NCI-H2227 treated with DMSO at 0.1 percent for 48 hours (cell line): ENCODE results near the gene IL1RN.

Experiments
- DNase-seq: peaks from one replicate; lab custom pipeline; 2025; lab: John Stamatoyannopoulos, UW

The IL1RN gene

DNA sequence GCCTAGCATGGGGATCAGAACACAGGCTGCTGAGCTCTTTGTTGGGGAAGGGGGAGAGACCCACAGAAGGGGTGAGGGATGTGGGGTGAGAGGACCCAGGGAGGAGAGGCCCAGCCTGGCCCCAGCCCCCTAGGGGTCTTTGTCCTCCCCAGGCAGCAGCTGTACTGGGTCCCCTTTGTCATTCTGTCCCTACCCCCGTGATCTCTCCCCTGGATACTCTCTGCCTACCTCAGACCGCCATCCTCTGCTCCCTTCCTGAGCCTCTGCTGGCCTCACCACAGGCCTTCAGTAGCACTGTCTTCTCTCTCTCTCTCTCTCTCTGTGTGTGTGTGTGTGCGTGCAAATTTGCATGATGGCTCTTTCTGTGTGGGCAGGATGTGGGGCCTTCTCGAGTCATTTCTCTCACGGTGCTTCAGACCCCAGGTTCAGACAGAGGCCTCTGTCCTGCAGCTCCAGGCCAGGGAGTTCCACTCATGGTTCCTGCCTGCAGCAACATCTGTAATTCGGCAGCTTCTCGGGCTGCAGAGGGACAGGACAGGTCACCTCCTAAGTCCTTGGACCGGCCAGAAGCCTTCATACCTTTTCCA lies 47.7 kb downstream of the IL1RN start:
- no peak for DNase-seq

DNA sequence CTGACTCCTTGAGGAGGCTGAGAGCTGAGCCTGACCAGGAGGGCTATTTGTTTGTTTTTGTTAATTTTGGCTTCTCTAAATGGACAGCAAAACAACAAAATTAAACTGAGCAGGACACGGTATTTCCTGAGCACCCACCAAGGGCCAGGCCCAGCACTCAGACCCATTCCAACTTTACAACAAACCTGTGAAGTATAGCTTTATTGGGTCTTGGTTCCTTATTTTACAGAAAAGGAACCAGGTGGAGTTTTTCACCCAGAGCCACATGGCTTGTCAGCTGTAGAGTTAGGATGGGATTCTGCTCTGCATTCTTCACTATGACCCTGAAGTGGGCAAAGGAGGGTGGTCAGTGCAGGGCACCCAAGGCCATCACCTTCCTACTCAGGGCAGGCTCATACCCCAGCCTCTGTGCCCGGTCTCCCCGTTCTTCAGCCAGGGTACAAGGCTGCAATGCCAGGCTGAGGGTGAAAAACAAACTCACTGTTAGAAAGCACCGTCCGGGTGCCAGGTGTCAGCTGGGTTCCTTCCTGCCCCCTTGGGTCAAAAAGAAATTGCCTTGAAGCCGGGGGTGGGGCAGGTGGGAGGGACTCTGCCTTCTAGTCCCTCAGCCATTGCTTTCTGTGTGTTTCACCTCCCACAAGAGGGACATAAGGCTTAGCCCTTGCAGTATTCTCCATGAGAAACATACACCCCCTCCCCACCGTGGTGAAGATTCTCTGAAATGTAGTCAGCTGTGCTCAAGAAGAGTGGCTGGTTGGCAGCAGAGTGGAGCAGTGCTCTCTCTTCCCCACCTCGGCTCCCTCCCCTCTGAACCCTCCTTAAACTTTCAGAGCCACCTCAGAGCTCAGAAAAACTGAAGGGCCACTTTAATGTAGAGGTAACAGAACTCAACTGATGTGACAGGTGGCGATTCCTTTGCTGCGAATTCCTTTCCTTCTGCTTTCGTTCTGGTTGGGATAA lies 48.6 kb downstream of the IL1RN start:
- DNase-seq, result no peak

DNA sequence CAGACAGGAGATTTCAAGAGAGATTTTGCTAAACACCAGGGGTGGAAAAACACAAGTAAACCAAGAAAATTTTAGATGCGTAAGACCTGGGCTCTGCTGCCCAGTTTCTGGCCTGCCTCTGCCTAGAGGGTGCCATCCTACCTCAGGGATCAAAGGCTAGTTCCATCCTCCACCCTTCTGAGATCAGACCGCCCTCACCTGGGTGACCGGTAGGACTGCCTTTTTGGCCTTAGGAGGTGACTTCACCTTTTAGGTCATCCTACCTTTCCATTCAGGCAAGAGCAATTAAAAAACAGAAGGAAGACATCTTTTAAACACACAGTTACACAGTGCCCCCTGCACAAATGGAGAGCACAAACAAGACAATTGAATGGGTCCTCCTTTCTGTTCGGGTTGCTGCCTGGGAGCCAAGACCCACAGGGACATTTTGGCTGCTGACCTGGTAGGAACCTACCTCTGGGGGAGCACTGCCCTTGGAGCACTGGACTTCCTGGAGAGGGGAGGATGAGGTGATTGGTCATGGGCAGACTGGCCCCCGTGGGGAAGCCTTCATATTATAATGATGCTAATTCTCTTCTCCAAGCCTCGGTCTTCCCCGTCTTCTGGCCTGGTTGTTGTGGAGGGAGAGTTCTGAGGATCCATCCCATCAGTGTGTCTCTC lies 49.4 kb downstream of the IL1RN start:
- no peak for DNase-seq

DNA sequence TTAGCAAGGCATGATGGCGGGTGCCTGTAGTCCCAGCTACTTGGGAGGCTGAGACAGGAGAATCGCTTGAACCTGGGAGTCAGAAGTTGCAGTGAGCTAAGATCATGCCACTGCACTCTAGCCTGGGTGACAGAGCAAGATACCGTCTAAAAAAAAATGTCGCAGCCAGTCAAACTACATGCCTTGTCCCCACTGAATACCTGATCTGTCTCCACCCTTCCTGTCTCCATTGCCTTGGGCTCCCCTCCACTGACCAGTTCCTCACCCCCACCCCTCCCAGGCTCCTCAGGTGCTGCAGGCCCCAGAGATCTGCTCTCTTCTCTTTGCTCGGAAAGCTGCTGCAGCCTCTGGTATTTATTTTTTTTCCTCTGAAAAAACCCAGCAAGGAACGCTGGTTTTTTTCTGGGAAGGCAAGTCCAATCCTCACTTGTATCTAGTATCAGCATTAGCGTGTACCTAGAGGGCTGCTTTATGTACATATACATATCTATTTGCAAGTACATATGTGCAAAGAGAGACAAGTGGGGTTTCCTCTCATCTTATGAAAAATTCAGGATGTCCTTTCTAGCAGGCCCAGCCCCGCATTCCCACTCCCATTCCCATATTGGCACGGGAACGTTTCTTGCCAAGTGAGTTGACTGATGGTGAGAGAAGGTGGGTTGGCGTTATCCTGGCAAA lies 50.8 kb downstream of the IL1RN start:
- DNase-seq, result no peak

DNA sequence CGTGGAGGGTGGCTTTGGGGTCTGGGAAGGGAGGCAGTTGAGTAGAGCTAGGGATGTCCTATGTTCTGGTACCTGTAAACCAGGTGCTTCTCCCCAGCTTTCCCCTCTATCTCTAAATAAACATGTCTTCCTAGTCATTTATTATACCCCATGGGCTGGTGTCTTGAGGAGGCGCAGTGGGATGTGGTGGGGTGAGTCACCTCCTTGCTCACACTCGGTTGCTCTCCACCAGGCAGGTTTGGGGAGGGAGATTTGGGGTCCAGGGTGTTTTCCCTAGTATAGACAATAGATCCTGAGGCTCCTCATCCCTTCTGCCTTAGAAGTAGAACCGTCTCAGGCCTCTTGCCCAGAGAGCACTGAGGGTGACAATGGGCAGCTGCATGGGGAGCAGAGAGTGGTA lies 51.5 kb downstream of the IL1RN start:
- DNase-seq, result no peak

DNA sequence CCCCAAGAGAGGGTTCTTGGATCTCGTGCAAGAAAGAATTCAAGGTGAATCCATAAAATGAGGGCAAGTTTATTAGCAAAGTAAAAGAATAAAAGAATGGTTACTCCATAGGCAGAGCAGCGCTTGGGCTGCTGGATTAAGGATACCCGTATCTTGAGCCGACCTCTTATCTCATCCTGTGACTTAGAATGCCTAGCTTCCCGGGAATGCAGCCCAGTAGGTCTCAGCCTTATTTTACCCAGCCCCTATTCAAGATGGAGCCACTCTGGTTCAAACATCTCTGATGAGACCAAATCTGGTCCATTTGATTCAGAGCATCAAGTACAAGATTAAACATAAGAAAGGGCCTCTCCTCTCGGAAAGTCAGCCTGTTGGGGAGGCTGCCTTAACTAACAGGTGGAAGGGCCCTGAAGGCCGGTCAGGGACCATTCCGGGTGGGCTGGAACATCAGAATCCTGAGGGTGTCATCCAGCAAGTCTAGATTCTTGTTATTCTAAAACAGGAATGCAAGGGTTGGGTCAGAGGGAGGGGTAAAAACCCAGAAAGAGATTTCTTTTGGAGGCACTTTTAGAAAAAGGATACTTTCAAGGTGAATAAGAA lies 52.1 kb downstream of the IL1RN start:
- DNase-seq, result no peak

DNA sequence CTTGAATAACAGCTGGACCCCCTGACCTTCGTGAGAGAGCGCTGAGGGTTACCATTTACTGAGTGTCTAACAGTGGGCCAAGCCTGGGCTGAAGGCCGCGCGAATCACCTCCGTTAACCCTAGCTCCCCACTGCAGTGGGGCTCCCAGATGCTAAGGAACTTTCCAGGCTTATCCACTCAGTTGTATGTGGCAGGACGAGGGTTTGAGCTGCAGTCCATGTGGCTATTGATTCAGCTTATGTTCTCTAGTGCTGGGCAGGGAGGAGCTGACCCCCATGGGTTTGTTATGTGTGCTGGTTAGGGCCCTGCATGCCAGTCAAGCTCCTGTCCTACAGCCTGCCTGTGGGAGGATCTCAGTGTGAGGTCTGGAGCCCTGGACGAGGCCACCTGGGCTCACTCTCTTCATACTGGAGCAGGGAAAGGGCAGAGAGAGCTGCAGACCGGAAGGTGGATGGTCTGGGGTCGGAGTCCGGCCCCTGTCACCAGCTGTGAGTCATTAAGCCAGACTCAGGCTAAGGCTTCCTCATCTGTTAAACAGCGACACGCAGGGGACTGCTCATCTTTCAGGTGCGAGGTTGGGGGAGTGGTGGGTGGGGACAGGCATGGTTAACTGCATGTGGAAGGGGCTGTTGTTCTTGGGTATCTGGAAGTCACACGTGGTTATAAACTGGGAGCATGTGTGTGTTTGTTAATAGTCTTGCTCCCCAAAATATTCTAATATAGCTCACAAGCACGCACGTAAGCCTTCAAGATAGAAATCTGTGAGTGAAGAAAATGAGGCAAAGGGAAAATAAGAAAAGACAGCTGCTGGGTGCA lies 52.9 kb downstream of the IL1RN start:
- no peak for DNase-seq

DNA sequence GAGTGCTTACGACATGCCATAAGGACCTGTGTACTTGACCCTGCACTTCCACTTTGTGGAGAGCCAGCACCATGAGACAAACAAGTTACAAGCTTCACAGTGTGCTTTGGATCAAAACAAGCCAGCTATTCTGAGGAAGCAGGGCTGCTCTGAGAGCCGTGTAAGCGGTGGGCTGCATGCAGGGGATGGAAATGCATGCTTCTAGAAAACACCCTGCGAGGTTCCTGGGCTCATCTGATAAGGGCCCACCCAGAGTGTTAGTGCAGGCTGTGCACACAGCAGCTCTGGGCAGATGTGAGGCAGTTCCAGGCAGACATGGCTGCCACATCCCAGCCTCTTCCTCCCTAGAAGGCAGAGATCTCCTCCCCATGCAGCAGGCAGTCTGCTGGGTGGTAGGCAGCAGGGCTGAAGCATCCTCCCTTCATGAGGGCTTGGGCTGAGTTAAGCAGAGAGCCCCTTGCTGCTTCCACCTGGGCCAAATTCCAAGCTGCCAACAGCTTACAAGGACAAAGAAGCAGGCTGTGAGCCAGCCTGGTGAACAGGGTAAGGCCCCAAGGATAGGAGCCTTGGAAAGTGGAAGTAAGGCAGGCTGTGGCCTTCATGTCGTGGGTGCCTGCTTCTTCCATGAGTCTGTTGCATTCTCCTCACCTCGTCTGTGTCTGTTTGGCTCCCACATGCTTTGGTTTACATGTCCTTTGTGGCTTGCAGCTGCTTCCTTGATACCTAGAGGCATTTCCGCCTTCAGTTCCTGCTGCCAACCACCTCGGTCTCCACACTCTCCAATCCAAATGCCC lies 54.1 kb downstream of the IL1RN start:
- no peak for DNase-seq

DNA sequence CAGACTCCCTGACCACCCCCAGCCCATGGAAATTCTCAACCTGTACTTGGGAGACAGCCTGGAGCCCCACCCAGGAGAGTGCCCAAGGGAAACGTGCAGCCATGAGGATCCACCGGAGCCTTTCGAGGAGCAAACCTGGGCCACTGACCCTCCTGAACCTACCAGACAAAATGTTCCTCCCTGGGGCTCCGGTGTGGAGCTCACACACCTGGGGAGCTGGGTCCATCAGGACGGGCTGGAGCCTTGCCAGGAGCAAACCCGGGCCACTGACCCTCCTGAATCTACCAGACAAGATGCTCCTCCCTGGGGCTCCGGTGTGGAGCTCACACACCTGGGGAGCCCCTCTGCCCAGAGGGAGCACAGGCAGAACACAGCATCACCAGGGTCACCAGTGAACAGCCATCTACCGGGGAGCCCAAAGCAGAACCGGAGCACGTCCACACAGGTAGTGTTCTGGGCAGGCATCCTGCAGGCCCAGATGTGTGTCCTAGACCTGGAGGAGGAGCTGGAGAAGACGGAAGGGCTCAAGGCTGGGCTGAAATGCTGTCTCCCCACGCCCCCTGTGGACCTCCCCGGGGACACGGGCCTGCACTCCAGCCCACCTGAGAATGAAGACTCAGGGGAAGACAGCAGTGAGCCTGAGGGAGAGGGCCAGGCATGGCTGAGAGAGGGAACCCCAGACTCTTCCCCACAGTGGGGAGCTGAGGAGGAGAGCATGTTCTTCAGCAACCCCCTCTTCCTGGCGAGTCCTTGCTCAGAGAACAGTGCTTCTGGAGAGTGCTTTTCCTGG lies 55.3 kb downstream of the IL1RN start:
- no peak for DNase-seq

DNA sequence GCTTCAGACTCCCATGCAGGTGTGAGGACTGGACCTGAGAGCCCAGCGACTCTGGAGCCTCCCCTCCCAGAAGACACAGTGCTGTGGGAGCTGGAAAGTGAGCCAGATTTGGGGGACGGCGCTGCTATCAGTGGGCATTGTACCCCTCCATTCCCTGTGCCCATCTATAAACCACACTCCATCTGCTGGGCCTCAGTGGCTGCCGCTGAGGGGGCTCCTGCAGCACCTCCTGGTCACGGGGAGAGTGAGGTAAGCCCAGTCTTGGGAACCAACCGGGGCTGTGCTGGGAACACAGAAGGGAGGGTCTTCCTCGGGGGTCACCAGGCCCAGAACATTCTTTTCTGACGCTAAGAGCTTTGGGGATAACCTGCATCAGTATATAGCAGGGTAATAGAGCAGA lies 55.9 kb downstream of the IL1RN start:
- no peak for DNase-seq
